ENCODE results near the gene S100A7. TPM values are rescaled to one million over a fixed set of nuclear protein-coding genes. Genes with fewer than 3 reads are reported as not detected.

Gene S100A7
- total RNA-seq, 2 donors from 2014 or later, result not detected

- Histone ChIP-seq H3K27me3 (no peaks in the 10 kb centered on the region), H3K27ac (no peak overlapping the region), H3K9me3 (no peaks in the 10 kb centered on the region), H3K4me3 (no peak overlapping the region), H3K4me1 (no peaks in the 10 kb centered on the region), H3K36me3 (no peaks in the 10 kb centered on the region)
- DNase-seq (ENCODE audit: low spot score), result peak; percentile 42
- TF ChIP-seq CTCF (IDR thresholded peaks at IDR 0.05), result no peak
These were observed 30.9 kb downstream of the S100A7 start for GRCh38 chr1:153429266-153430165.

GRCh38 chr1:153428791-153429190, 31.7 kb downstream of the S100A7 start:
- no peaks in the 10 kb centered on the region for H3K4me1 ChIP-seq
- no peaks in the 10 kb centered on the region for H3K27me3 ChIP-seq
- DNase-seq (ENCODE audit: low spot score), result peak; percentile 40
- H3K36me3 ChIP-seq, result no peaks in the 10 kb centered on the region
- no peaks in the 10 kb centered on the region for H3K9me3 ChIP-seq
- no peak for TF ChIP-seq CTCF (IDR thresholded peaks at IDR 0.05)
- no peak overlapping the region for H3K4me3 ChIP-seq
- H3K27ac ChIP-seq, result no peak overlapping the region

DNA sequence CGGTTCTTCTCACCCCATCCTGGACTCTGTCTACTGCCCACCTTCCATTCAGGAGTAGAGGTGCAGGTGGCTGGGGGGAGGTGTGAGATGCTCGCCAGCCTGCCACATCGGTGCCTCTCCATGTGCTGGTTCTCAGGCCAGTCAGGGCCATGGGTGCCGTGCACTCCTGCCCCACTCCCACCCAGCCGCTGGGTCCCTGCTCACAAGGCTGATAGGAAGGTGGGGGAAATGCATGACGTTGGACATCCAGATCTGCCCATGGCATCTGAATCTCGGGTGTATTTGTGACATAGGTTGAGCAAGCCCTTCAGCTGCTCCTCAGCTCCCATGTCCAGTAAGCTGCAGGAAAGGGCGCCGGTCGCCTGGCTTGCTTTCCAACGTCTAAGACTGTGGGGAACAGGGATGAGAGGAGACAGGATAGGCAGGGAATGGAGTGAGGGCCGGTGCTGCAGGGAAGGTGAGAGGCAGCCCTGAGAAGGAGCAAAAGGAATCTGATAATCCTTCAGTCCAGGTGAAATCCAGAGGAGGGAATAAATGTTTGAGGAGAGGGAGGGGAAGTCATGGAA, 32.3 kb downstream of the S100A7 start:
- H3K27ac ChIP-seq, result no peak overlapping the region
- H3K9me3 ChIP-seq, result no peaks in the 10 kb centered on the region
- no peaks in the 10 kb centered on the region for H3K36me3 ChIP-seq
- H3K4me3 ChIP-seq, result no peak overlapping the region
- no peaks in the 10 kb centered on the region for H3K27me3 ChIP-seq
- DNase-seq (ENCODE audit: low spot score), result peak; percentile 38
- no peak for TF ChIP-seq CTCF (IDR thresholded peaks at IDR 0.05)
- no peaks in the 10 kb centered on the region for H3K4me1 ChIP-seq

- no peaks in the 10 kb centered on the region for H3K9me3 ChIP-seq
- H3K4me1 ChIP-seq, result no peaks in the 10 kb centered on the region
- no peaks in the 10 kb centered on the region for H3K36me3 ChIP-seq
- peak; percentile 11 for DNase-seq (ENCODE audit: low spot score)
- H3K27ac ChIP-seq, result no peak overlapping the region
- no peaks in the 10 kb centered on the region for H3K27me3 ChIP-seq
- H3K4me3 ChIP-seq, result no peak overlapping the region
- TF ChIP-seq CTCF (IDR thresholded peaks at IDR 0.05), result no peak
These were observed 33.6 kb downstream of the S100A7 start for GRCh38 chr1:153426809-153427208.

GRCh38 chr1:153422450-153423068, 37.9 kb downstream of the S100A7 start:
- TF ChIP-seq CTCF (IDR thresholded peaks at IDR 0.05), result no peak
- Histone ChIP-seq H3K9me3 (no peaks in the 10 kb centered on the region), H3K36me3 (no peaks in the 10 kb centered on the region), H3K27me3 (no peaks in the 10 kb centered on the region), H3K4me1 (no peaks in the 10 kb centered on the region), H3K27ac (no peak overlapping the region), H3K4me3 (no peak overlapping the region)
- peak; percentile 58 for DNase-seq (ENCODE audit: low spot score)

Measured in right atrium auricular region (tissue), 2 donors.